OCI-LY3 (cell line): Measurements from ENCODE around the gene CCDC194.

Experiments
- H2AFZ ChIP-seq: fragments of 200-600, 300-600 bp; shearing (Covaris generic); 2 replicates; pipeline ENCODE4 v1.6.0; 2014; ENCODE audit warnings: antibody characterized with exemption, low read depth, low read length
- H3K27ac ChIP-seq: fragments of 200-600, 300-600 bp; sonication (generic); 2 replicates; pipeline ENCODE4 v1.5.1; 2014; ENCODE audit warnings: mild to moderate bottlenecking, low read length, moderate library complexity, mixed read lengths
- H3K27me3 ChIP-seq: fragments of 200-600, 300-600 bp; sonication (generic); 2 replicates; pipeline ENCODE4 v1.6.1; 2014; ENCODE audit warnings: low read depth, low read length, mixed read lengths
- H3K36me3 ChIP-seq: fragments of 200-600, 300-600 bp; sonication (generic); replicated peaks from 2 replicates; pipeline ENCODE3; 2014; ENCODE audit warnings: low read depth, low read length, mixed read lengths
- H3K4me1 ChIP-seq: fragments of 300-600, 200-600 bp; sonication (generic); 2 replicates; pipeline ENCODE4 v1.6.1; 2014; ENCODE audit warnings: low read length, mixed read lengths
- H3K4me2 ChIP-seq: fragments of 200-600, 300-600 bp; sonication (generic); 2 replicates; pipeline ENCODE4 v1.6.1; 2014; ENCODE audit warnings: low read length, mixed read lengths
- H3K4me3 ChIP-seq: fragments of 300-600, 200-600 bp; sonication (generic); 2 replicates; pipeline ENCODE4 v1.5.1; 2014; ENCODE audit warnings: antibody characterized with exemption, mild to moderate bottlenecking, low read length, moderate library complexity
- H3K79me2 ChIP-seq: fragments of 300-600, 200-600 bp; shearing (Covaris generic); 2 replicates; pipeline ENCODE4 v1.6.1; 2014; ENCODE audit warnings: mild to moderate bottlenecking, low read length, mixed read lengths
- H3K9ac ChIP-seq: fragments of 300-600, 200-600 bp; shearing (Covaris generic); 2 replicates; pipeline ENCODE4 v1.6.0; 2014; ENCODE audit warnings: mild to moderate bottlenecking, low read length, moderate library complexity
- H3K9me3 ChIP-seq: fragments of 200-600, 300-600 bp; shearing (Covaris generic); 2 replicates; pipeline ENCODE4 v1.6.1; 2014; ENCODE audit warnings: low read length, mixed read lengths; ENCODE audit not compliant: insufficient read depth
- H4K20me1 ChIP-seq: fragments of 200-600, 300-600 bp; sonication (generic); 2 replicates; pipeline ENCODE4 v1.6.1; 2016; ENCODE audit warnings: low read length, mixed read lengths; ENCODE audit not compliant: insufficient read depth
- EZH2phosphoT487 ChIP-seq: fragments of 200-600 bp; shearing (Covaris generic); IDR thresholded peaks from 2 replicates; pipeline ENCODE4 v1.6.1; 2018; ENCODE audit warnings: antibody characterized with exemption, mixed run types, low read depth
- TF ChIP-seq, protein P1 (sequence below): fragments of 200-600, 300-600 bp; sonication (generic); IDR thresholded peaks from 2 replicates; pipeline ENCODE4 v1.5.1; 2014; ENCODE audit warnings: antibody characterized with exemption, low read length, low read depth

Gene CCDC194

GRCh38 chr19:17405250-17406045, 11.5 kb upstream of the CCDC194 start, which contains the start of gene BST2:
TSS of gene BST2 (minus strand) at chr19:17405630. CDS start at chr19:17405575, 55 bp downstream.
- H3K36me3 ChIP-seq: peaks cover 15% of the 10 kb centered on the region
- peak within 1 kb of the TSS; percentile 71 for H2AFZ ChIP-seq
- peaks cover 33% of the 10 kb centered on the region for H3K4me1 ChIP-seq
- TF ChIP-seq, protein P1, sequence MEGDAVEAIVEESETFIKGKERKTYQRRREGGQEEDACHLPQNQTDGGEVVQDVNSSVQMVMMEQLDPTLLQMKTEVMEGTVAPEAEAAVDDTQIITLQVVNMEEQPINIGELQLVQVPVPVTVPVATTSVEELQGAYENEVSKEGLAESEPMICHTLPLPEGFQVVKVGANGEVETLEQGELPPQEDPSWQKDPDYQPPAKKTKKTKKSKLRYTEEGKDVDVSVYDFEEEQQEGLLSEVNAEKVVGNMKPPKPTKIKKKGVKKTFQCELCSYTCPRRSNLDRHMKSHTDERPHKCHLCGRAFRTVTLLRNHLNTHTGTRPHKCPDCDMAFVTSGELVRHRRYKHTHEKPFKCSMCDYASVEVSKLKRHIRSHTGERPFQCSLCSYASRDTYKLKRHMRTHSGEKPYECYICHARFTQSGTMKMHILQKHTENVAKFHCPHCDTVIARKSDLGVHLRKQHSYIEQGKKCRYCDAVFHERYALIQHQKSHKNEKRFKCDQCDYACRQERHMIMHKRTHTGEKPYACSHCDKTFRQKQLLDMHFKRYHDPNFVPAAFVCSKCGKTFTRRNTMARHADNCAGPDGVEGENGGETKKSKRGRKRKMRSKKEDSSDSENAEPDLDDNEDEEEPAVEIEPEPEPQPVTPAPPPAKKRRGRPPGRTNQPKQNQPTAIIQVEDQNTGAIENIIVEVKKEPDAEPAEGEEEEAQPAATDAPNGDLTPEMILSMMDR: no peak
- no peak for TF ChIP-seq EZH2phosphoT487
- no peaks in the 10 kb centered on the region; the same call in 1 of the 2 replicates for H4K20me1 ChIP-seq
- H3K4me3 ChIP-seq: peak within 1 kb of the TSS; percentile 83
- peak within 1 kb of the TSS; percentile 98 for H3K4me2 ChIP-seq
- no peaks in the 10 kb centered on the region for H3K9me3 ChIP-seq
- H3K9ac ChIP-seq: peak within 1 kb of the TSS; percentile 83
- H3K27me3 ChIP-seq: no peaks in the 10 kb centered on the region
- peak within 1 kb of the TSS; percentile 81 for H3K27ac ChIP-seq
- H3K79me2 ChIP-seq: peaks cover 36% of the 10 kb centered on the region

DNA sequence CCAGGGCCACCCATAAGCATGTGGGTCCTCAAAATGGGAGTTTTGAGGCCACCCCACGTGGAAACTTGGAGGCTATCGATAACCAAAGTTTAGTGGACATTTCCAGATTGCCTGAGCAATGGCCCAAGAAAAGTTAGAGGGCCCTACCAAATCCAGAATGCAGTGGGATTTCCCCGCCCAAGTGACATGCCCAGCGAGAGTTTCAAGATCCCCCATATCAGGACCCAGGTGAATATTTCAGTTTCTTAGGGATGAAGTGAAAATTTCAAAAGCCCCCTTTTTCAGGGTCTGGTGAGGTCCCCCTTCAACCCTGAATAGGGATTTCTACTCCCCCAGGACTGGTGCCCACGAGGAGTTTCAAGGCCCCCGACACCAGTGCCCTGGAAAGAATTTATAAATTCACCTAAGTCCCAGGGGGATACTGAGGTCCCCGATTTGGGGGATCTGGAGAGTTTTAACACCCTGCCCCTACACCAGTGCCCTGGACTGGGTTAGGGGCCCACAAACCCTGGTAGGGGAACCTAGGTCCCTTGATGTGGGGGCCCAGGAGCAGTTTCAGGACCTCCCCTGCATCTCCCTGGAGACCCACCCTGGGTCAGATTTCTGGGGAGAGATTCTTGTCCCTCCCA, 10.7 kb upstream of the CCDC194 start:
- H3K79me2 ChIP-seq: peaks cover 36% of the 10 kb centered on the region

GRCh38 chr19:17404015-17404414, 10.0 kb upstream of the CCDC194 start:
- H3K9ac ChIP-seq: peak overlapping the region; percentile 83
- H4K20me1 ChIP-seq: no peaks in the 10 kb centered on the region; the same call in 1 of the 2 replicates
- TF ChIP-seq, protein P1: no peak
- TF ChIP-seq EZH2phosphoT487: no peak
- no peaks in the 10 kb centered on the region for H3K27me3 ChIP-seq
- H3K27ac ChIP-seq: peak overlapping the region; percentile 81
- peak overlapping the region; percentile 83 for H3K4me3 ChIP-seq
- H3K36me3 ChIP-seq: peaks cover 15% of the 10 kb centered on the region
- H3K4me2 ChIP-seq: peak overlapping the region; percentile 98
- H3K79me2 ChIP-seq: peaks cover 36% of the 10 kb centered on the region
- H3K4me1 ChIP-seq: peaks cover 33% of the 10 kb centered on the region
- no peaks in the 10 kb centered on the region for H3K9me3 ChIP-seq
- no peak overlapping the region for H2AFZ ChIP-seq

More for the DNA sequence above, 10.7 kb upstream of the CCDC194 start:
- TF ChIP-seq EZH2phosphoT487: no peak
- TF ChIP-seq, protein P1: no peak
- Histone ChIP-seq H3K27me3 (no peaks in the 10 kb centered on the region), H3K9me3 (no peaks in the 10 kb centered on the region), H3K27ac (peak overlapping the region; percentile 81), H4K20me1 (no peaks in the 10 kb centered on the region; the same call in 1 of the 2 replicates), H3K4me3 (peak overlapping the region; percentile 83), H2AFZ (peak overlapping the region; percentile 71; the same call in 1 of the 2 replicates), H3K4me1 (peaks cover 33% of the 10 kb centered on the region), H3K36me3 (peaks cover 15% of the 10 kb centered on the region), H3K4me2 (peak overlapping the region; percentile 98), H3K9ac (peak overlapping the region; percentile 83)
